ENCODE results near the gene OR1E1. TPM values are rescaled to one million over a fixed set of nuclear protein-coding genes. Genes with fewer than 3 reads are reported as not detected.
"Not testable (repeated sequence)": the region's sequence is repeated elsewhere in the genome, so short reads cannot be mapped to it uniquely, and the experiment has no call there.

Gene OR1E1
- total RNA-seq, 1 experiment from 2014 or later, result not detected

- TF ChIP-seq, protein P1, sequence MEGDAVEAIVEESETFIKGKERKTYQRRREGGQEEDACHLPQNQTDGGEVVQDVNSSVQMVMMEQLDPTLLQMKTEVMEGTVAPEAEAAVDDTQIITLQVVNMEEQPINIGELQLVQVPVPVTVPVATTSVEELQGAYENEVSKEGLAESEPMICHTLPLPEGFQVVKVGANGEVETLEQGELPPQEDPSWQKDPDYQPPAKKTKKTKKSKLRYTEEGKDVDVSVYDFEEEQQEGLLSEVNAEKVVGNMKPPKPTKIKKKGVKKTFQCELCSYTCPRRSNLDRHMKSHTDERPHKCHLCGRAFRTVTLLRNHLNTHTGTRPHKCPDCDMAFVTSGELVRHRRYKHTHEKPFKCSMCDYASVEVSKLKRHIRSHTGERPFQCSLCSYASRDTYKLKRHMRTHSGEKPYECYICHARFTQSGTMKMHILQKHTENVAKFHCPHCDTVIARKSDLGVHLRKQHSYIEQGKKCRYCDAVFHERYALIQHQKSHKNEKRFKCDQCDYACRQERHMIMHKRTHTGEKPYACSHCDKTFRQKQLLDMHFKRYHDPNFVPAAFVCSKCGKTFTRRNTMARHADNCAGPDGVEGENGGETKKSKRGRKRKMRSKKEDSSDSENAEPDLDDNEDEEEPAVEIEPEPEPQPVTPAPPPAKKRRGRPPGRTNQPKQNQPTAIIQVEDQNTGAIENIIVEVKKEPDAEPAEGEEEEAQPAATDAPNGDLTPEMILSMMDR (IDR thresholded peaks at IDR 0.05; ENCODE audit: unreplicated experiment), result no peak
- H3K9me3 Mint-ChIP-seq (ENCODE audit: low read depth, unreplicated experiment), result peaks cover 4% of the 10 kb centered on the region
- no peak within 1 kb of the TSS for H3K27ac Mint-ChIP-seq (ENCODE audit: unreplicated experiment)
- CTCF ChIA-PET, result interaction anchor here (0.5 kb wide), 1 partner anchor 797 kb away, joined by 4 read pairs; no protein-coding TSS in a partner anchor
- H3K4me3 Mint-ChIP-seq (ENCODE audit: low read depth, unreplicated experiment), result no peak within 1 kb of the TSS
- intact Hi-C loops (cut with micrococcal nuclease; ENCODE audit: unreplicated experiment), result no loop called here
- no peak for DNase-seq
- no peaks in the 10 kb centered on the region for H3K4me1 Mint-ChIP-seq (ENCODE audit: low read depth, unreplicated experiment)
- no TSS peak for BruUV-seq (replicated peaks)
- no peaks in the 10 kb centered on the region for H3K36me3 Mint-ChIP-seq (ENCODE audit: insufficient read depth, unreplicated experiment)
- H3K27me3 Mint-ChIP-seq (ENCODE audit: unreplicated experiment), result no peaks in the 10 kb centered on the region
These were observed 12.9 kb upstream of the OR1E1 start, which contains the start of gene OR3A3 for GRCh38 chr17:3411070-3411469. OR3A3 (plus strand) TSS chr17:3411370.

DNA sequence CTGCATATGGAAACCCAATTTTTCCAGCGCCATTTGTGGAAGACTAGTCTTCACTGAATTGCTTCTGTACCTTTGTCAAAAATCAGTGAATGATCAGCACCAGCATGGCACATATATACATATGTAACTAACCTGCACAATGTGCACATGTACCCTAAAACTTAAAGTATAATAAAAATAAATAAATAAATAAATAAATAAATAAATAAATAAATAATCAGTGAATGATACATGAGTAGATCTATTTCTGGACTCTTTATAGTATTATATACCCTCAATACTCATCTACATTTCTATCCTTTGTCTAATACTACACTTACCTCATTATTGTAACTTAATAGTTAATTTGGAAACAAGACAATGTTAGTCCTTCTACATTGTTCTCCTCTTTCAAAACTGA, 5.6 kb upstream of the OR1E1 start:
- DNase-seq; H3K27ac Mint-ChIP-seq (ENCODE audit: unreplicated experiment); BruUV-seq (replicated peaks); H3K4me1 Mint-ChIP-seq (ENCODE audit: low read depth, unreplicated experiment); H3K4me3 Mint-ChIP-seq (ENCODE audit: low read depth, unreplicated experiment); intact Hi-C loops (cut with micrococcal nuclease; ENCODE audit: unreplicated experiment); CTCF ChIA-PET; H3K9me3 Mint-ChIP-seq (ENCODE audit: low read depth, unreplicated experiment); H3K36me3 Mint-ChIP-seq (ENCODE audit: insufficient read depth, unreplicated experiment): not testable (repeated sequence)
- H3K27me3 Mint-ChIP-seq (ENCODE audit: unreplicated experiment), result peaks cover 32% of the 10 kb centered on the region

DNA sequence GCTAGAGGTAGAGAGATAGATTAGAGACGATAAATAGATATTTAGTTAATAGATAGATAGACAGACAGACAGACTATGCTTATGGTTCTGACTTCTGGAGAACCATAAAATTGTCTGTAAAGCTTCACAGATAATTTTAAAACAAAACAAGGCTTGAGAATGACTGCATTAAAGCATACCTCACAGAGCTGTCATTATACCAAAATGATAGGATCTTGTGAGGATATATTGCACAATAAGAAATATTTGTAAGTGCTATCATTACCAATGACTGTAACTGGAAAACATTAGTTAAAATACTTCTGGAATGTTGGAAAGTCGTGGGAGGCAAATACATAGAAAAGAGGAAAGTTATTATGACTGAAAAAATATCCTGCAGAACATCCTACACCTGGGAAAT, 3.6 kb upstream of the OR1E1 start:
- TF ChIP-seq, protein P1 (IDR thresholded peaks at IDR 0.05; ENCODE audit: unreplicated experiment), result no peak
- CTCF ChIA-PET, result no interaction called here
- no peaks in the 10 kb centered on the region for H3K4me1 Mint-ChIP-seq (ENCODE audit: low read depth, unreplicated experiment)
- no TSS peak for BruUV-seq (replicated peaks)
- DNase-seq, result no peak
- H3K4me3 Mint-ChIP-seq (ENCODE audit: low read depth, unreplicated experiment), result no peak overlapping the region
- peaks cover 47% of the 10 kb centered on the region for H3K27me3 Mint-ChIP-seq (ENCODE audit: unreplicated experiment)
- no peak overlapping the region for H3K27ac Mint-ChIP-seq (ENCODE audit: unreplicated experiment)
- no peaks in the 10 kb centered on the region for H3K36me3 Mint-ChIP-seq (ENCODE audit: insufficient read depth, unreplicated experiment)
- intact Hi-C loops (cut with micrococcal nuclease; ENCODE audit: unreplicated experiment), result no loop called here
- H3K9me3 Mint-ChIP-seq (ENCODE audit: low read depth, unreplicated experiment), result peaks cover 3% of the 10 kb centered on the region

DNA sequence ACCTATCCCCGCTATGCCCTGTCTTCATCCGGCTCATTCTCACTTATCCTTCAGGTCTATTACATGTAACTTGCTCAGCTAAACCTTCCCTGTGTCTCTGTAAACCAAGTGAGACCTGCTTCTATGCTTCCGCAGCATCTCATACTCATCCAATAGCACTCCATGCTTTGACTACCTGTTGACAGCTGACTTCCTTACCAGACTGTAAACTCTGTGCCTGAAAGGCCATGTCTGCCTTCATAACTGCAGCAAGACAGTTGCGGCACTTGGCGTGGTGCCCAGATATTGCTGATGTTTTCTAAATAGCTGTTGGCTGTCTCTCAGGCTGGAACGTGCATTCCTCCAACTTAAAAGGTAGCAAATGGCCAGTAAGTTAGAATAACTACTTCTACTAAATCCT, 1.8 kb upstream of the OR1E1 start:
- Mint-ChIP-seq H3K4me1 (ENCODE audit: low read depth, unreplicated experiment) (no peaks in the 10 kb centered on the region), H3K27ac (ENCODE audit: unreplicated experiment) (no peak overlapping the region), H3K4me3 (ENCODE audit: low read depth, unreplicated experiment) (no peak overlapping the region), H3K9me3 (ENCODE audit: low read depth, unreplicated experiment) (peaks cover 3% of the 10 kb centered on the region), H3K36me3 (ENCODE audit: insufficient read depth, unreplicated experiment) (no peaks in the 10 kb centered on the region), H3K27me3 (ENCODE audit: unreplicated experiment) (peaks cover 47% of the 10 kb centered on the region)
- CTCF ChIA-PET, result no interaction called here
- TF ChIP-seq, protein P1 (IDR thresholded peaks at IDR 0.05; ENCODE audit: unreplicated experiment), result no peak
- no TSS peak for BruUV-seq (replicated peaks)
- no peak for DNase-seq
- intact Hi-C loops (cut with micrococcal nuclease; ENCODE audit: unreplicated experiment), result no loop called here

DNA sequence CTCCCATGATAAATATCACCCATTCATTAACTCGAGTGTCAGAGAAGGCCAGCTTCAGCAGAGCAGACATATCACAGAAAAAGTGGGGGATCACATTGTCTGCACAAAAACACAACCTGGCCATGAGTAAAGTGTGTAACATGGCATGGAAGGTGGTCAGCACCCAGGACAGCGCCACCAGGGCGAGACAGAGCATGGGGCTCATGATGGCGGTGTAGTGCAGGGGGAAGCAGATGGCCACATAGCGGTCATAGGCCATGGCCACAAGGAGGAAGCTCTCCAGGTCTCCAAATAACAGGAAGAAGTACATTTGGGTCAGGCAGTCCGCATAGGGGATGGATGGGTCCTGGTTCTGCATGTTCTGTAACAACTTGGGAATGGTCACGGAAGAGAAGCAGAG, 409 bp downstream of the OR1E1 start:
- not testable (repeated sequence) for DNase-seq; H3K27ac Mint-ChIP-seq (ENCODE audit: unreplicated experiment)

More for the DNA sequence above, 409 bp downstream of the OR1E1 start:
- H3K9me3 Mint-ChIP-seq (ENCODE audit: low read depth, unreplicated experiment); H3K4me1 Mint-ChIP-seq (ENCODE audit: low read depth, unreplicated experiment); CTCF ChIA-PET; BruUV-seq (replicated peaks); H3K36me3 Mint-ChIP-seq (ENCODE audit: insufficient read depth, unreplicated experiment); H3K4me3 Mint-ChIP-seq (ENCODE audit: low read depth, unreplicated experiment); intact Hi-C loops (cut with micrococcal nuclease; ENCODE audit: unreplicated experiment): not testable (repeated sequence)
- peaks cover 47% of the 10 kb centered on the region for H3K27me3 Mint-ChIP-seq (ENCODE audit: unreplicated experiment)

Measured in Calu3 (cell line).